PFSK-1 (cell line): ENCODE measurements around the gene DHPS.

Experiments
- FOXP2 ChIP-seq: optimal IDR thresholded peaks from 2 replicates; pipeline ENCODE3; 2011; ENCODE audit warnings: borderline replicate concordance, control low read depth, inconsistent platforms; ENCODE audit not compliant: insufficient read depth; ENCODE audit errors: extremely low read length, extremely low read depth
- POLR2AphosphoS5 ChIP-seq: IDR thresholded peaks from 2 replicates; pipeline ENCODE4 v1.6.1; 2012; ENCODE audit warnings: low read depth, mild to moderate bottlenecking, control low read depth, low read length, moderate library complexity
- REST ChIP-seq, 2 experiments: IDR thresholded peaks; 2 replicates each; pipeline versions ENCODE4 v1.6.1 to v1.8.0; 2011 to 2012; ENCODE audit warnings: low read depth in 2 of 2, low read length in 2 of 2, control low read depth in 1 of 2, inconsistent platforms in 1 of 2, mild to moderate bottlenecking in 1 of 2, moderate library complexity in 1 of 2; ENCODE audit not compliant: insufficient read depth in 1 of 2
- SIN3A ChIP-seq: IDR thresholded peaks from 2 replicates; pipeline ENCODE4 v1.6.1; 2012; ENCODE audit warnings: mild to moderate bottlenecking, low read length, moderate library complexity, borderline replicate concordance; ENCODE audit not compliant: insufficient read depth
- TAF1 ChIP-seq: IDR thresholded peaks from 2 replicates; pipeline ENCODE4 v1.6.1; 2012; ENCODE audit warnings: low read length, control low read depth, borderline replicate concordance; ENCODE audit not compliant: insufficient read depth

Gene DHPS

DNA sequence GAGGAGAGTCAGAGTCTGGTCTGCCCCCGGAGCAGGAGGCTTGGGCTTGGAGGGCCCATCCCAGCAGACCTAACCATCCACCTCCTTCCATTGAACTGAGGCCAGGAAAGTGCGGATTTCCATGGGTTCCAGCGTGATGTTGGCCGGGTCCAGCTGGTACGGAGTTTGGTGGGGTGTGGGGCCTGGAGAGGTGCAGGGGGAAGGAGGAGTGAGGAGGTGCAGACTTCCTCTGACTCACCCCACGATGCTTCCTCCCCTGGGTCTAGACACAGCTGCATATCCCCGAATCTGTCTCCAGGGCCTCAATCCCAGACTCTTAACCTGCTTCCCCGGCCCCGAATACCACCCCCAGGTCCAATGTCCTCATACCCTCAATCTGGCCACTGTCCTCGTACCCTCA, 35.1 kb downstream of the DHPS start:
- TF ChIP-seq REST (IDR thresholded peaks at IDR 0.05; ENCODE audit: insufficient read depth in 1 of 2, low read depth in 2 of 2, low read length in 2 of 2) (no peak), SIN3A (no peak), TAF1 (no peak), FOXP2 (no peak), POLR2AphosphoS5 (no peak)

- no peak for TF ChIP-seq SIN3A
- no peak for TF ChIP-seq REST (IDR thresholded peaks at IDR 0.05; ENCODE audit: insufficient read depth in 1 of 2, low read depth in 2 of 2, low read length in 2 of 2)
- TF ChIP-seq POLR2AphosphoS5 = no peak
- no peak for TF ChIP-seq TAF1
- TF ChIP-seq FOXP2 = no peak
Measured at GRCh38 chr19:12642506-12642905, 39.2 kb downstream of the DHPS start.

GRCh38 chr19:12641456-12641855, 40.2 kb downstream of the DHPS start:
- TF ChIP-seq POLR2AphosphoS5 = no peak
- no peak for TF ChIP-seq FOXP2
- no peak for TF ChIP-seq SIN3A
- no peak for TF ChIP-seq TAF1
- no peak for TF ChIP-seq REST (IDR thresholded peaks at IDR 0.05; ENCODE audit: insufficient read depth in 1 of 2, low read depth in 2 of 2, low read length in 2 of 2)

- no peak for TF ChIP-seq REST (IDR thresholded peaks at IDR 0.05; ENCODE audit: insufficient read depth in 1 of 2, low read depth in 2 of 2, low read length in 2 of 2)
- no peak for TF ChIP-seq POLR2AphosphoS5
- TF ChIP-seq SIN3A = no peak
- no peak for TF ChIP-seq FOXP2
- TF ChIP-seq TAF1 = no peak
Measured at GRCh38 chr19:12639901-12640613, 41.6 kb downstream of the DHPS start.
